GM21786 (cell line): ENCODE data around the gene CFAP210.
"Not testable (repeated sequence)": the region's sequence is repeated elsewhere in the genome, so short reads cannot be mapped to it uniquely, and the experiment has no call there.

Experiments
- ATAC-seq: cut with Tn5 transposase; IDR thresholded peaks from one replicate; pipeline ENCODE4 v1.9.1; 2021; ENCODE audit not compliant: unreplicated experiment

The CFAP210 gene

DNA sequence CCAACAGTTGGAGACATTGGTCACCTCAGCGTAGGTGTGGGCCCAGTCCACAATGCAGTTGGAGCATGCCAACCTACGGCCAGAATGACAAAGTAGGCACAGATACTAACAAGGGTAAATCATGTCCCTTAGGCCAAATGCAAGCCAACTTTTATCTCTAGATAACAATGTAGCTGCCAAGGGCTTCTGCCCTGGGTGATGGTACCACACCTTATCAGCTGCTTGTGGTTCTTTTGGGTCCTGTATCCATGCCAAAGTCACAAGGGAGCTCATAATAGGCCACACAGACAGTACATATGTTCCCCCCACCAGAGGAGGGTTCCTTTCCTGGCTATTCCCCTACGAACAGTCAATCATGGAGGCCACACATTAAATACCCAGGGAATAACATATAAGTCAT, 19.1 kb upstream of the CFAP210 start:
- no peak for ATAC-seq

DNA sequence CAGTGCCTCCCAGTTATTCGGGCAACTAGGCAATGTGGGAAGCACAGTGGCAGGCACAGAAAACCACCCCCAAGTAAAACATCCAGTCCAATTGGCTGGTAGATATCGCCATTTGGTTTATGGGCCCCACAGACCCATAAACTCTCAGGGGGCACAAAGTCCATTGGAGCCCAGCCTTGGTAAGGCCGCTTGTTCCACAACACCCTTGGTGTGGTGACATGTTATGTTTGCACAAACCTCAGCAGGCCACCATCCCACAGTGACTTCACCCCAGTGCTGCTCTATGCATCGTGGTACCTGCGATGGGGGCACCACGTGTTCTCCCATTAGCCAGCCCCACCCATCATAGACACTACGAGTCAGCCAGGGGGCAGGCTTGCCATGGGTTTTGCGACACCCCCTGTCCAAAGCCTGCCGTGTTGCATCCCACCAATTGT, 18.6 kb upstream of the CFAP210 start:
- no peak for ATAC-seq

DNA sequence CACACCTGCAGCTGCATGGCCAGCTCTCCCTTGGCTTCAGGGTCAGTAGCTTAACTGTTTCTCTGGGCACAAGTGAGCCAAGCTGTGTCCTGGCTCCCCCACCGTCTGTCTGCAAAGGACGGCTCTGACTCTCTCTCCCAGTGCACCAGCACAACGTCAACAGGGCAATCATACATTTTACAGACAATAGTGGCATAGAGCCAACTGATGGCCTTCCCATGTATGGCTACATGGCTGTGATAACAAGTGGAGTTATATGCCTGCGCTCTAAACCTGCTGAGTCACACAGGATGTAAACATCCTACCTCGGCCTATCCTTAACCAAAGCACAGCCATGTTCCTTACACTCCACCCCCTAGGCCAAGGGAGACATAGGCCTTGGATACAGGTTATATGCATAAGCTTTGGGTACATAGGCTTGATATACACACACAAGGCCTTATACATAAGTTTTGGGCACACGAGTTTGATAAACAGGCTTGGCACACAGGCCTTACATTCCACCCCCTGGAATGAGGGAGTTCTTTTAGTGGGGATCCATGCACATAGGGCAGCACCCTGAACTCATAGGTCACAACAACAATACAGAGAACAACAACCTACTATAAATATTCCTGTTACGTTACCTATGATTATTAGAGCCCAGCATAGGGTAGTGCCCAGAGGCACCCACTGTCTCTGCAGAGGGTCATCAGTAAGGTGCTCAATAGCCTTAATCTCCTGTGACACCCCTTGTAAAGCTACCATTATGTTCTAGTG, 17.7 kb upstream of the CFAP210 start:
- no peak for ATAC-seq

DNA sequence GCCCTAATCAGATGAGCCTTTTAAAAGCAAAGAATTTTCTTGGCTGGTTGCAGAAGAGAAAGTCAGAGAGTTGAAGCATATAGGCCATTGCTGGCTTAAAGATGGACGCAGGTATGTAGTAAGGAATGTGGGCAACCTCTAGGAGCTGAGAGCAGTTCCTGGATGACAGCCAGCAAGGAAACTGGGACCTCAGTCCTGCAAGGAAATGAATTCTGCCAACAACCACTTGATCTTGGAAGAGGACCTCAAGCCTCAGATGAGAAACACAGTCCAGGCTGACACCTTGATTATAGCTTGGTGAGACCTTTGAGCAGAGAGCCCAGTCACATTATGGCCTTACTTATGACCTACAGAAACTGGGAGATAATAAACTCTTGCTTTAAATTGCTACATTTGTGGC, 15.8 kb upstream of the CFAP210 start:
- ATAC-seq, result no peak

DNA sequence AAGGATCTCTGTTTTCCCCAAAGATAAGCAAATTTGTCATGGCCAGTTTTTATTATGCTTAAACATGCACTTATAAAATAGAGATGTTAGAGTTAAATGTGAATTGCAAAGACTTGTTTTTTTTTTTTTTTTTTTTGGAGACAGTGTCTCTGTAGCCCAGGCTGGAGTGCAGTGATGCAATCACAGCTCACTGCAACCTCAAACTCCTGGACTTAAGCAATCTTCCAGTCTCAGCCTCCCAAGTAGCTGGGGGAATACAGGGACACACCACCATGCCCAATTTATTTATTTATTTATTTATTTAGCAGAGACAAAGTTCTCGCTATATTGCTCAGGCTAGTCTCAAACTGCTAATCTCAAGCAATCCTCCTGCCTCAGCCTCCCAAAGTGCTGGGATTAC, 15.1 kb upstream of the CFAP210 start:
- no peak for ATAC-seq

DNA sequence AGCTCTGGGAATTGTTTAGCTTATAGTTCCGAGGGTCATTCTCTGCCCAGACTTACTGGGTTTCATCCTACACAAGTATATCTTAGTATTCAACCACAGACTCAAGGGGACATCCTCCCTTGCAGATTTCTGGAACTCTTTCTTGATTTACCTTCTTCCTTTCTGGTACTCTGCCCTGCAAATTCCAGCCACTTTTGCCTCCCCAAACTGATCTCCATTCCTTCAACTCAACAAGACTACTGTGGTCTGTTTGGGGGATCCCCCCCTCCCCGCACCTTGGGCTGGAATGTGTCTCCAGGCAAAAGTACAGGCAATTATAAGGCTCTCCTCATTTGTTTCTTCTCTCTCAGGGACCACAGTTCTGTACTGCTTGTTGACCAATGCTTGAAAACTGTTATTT, 13.4 kb upstream of the CFAP210 start:
- ATAC-seq, result no peak

DNA sequence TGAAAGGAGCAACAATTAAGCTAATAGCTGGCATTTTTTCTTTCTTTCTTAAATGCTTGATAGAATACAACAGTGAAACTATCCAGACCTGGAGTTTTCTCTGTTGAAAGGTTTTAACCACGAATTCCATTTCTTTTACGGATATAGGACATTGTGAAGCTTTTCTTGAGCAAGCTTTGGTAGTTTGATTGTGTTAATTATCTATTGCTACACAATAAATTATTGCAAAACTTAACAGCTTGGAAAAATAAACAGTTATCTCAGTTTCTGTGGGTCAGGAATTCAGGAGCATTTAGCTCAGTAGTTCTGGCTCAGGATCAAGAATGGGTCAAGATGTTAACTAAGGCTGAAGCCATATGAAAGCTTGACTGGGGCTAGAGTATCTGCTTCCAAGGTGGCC, 11.7 kb upstream of the CFAP210 start:
- no peak for ATAC-seq

DNA sequence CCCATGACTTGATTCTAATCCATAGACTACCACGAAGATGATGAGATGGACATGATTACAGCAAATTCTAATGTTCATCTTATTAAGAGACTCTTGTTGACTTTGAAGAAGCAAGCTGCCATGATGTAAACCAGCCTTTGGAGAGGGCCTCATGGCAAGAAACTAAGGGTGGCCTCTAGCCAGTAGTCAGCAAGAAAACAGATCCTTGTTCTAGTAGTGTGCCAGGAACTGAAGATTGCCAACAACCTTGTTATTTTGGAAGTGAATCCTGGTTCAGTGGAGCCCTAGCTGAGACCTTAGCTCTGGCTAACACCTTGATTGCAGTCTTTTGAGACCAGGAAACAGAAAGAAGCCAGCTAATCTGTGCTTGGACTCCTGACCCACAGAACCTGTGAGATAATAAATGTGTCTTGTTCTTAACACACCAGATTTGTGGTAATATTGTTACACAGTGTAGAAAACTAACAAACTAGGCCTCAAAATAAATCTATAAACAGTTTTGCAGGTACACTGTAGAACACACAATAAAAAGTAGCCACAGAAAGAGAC, 10.0 kb upstream of the CFAP210 start:
- ATAC-seq, result no peak

DNA sequence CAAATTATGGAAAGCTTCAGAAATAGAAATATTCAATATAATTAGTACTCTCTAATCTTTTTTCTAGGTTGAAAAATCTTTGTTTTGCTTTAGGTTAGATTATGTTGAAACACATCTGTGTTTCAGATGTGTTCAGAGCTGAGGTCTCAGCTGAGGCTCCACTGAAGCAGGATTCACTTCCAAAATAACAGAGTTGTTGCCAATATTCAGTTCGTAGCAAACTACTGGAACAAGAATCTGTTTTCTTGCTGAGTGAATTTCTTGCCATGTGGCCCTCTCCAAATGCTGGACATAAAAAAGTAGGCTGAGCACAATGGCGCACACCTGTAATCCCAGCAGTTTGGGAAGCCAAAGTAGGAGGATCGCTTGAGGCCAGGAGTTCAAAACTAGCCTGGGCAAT, 8.8 kb upstream of the CFAP210 start:
- ATAC-seq, result no peak

DNA sequence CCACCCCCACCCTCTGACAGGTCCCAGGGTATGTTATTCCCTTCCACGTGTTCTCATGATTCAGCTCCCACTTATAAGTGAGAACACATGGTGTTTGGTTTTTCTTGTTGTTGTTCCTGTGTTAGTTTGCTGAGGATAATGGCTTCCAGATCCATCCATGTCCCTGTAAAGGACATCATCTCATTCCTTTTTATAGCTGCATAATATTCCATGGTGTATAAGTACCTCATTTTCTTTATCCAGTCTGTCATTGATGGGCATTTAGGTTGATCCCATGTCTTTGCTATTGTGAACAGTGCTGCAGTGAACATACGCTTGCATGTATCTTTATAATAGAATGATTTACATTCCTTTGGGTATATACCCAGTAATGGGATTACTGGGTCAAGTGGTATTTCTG, 5.0 kb upstream of the CFAP210 start:
- ATAC-seq, result not testable (repeated sequence)

DNA sequence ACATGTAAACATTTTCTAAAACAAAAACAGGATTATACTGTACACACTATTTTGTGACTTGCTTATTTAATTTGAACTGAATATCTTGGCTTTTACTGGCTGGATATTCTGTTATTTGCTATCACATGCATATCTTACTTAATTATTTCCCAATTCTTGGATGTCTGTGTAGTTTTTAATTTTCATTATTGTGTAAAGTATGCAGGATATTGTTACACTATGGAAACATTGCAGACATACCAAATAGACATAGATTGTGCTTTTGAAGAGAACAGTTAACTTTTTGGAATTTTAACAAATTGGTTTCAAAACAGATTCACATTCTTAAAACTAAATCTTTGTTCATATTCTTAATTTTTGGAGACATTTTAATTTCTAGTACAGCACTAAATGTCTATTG, 2.2 kb upstream of the CFAP210 start:
- ATAC-seq, result no peak

DNA sequence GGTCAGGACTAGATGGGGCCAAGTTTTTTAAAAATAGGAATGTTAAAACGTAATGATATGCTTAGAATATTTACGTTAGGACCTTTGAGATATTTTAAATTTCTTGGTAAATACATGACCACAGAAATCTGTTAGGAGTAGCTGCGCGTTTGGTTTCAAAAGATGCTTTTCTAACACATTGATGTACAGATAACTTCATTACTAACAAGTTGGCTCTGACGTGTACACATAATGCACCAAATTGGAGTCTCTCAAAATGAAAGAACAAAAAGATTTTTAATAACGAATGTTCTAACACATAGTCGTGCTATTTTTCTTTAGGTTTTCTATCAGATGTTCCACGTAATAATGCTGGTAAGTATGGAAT, 672 bp upstream of the CFAP210 start:
- no peak for ATAC-seq

DNA sequence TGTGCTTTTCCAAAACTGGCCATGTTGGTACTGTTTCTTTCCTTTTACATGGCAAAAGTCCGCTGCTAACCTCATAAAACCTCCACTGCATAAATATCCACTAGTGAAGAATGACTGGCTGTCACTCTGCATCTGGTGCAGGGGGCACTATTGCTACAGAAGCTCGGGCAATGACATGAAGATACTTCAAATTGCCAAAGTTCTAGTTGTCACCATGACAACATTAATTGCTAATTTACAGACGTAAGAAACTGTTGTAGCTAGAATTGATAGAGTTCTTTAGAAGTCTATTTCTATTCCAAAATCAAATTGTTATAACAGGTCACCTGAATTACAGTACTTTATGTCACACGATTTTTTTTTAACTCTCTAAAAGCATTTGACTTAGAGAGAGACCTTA, 845 bp downstream of the CFAP210 start:
- no peak for ATAC-seq

DNA sequence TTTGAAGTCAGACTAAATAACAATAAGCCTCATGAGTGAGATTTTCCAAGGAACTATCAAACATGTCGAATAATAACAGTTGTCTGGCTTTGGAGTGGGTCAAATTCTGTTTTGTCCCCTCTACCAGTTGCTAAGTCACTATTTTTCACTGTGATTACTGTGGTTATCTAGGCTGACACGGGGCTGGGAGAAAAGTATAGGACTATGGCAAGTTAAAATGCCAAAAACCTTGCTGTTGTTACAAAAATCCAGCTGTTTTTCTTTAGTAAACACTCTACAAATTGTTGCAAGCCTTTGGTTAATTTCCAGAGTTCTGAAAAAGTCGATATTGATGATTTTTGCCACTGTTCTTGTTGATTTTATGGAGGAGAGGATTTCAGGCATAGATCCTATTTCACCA, 1.5 kb downstream of the CFAP210 start:
- no peak for ATAC-seq

DNA sequence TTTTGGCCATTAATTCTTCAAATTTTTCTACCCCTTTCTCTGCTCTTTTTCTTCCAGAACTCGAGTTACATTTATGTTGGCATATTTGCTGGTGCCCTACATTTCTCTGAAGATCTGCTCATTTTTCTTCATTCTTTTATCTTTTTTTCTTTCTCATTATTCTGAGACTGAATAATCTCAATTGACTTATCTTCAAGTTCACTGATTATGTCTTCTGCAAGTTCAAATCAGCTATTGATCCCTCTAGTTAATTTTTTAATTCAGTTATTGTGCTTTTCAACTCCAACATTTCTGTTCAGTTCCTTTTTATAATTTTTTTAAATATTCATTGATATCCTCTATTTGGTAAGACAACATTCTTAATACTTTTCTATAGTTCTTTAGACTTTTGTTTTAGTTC, 3.2 kb downstream of the CFAP210 start:
- no peak for ATAC-seq

DNA sequence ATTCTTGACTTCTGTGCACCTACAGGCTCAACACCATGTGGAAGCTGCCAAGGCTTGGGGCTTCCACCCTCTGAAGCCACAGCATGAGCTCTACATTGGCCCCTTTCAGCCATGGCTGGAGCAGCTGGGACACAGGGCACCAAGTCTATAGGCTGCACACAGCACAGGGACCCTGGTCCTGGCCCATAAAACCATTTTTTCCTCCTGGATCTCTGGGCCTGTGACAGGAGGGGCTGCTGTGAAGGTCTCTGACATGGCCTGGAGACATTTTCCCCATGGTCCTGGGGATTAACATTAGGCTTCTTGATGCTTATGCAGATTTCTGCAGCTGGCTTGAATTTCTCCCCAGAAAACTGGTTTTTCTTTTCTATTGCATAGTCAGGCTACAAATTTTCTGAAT, 6.3 kb downstream of the CFAP210 start:
- ATAC-seq, result not testable (repeated sequence)

DNA sequence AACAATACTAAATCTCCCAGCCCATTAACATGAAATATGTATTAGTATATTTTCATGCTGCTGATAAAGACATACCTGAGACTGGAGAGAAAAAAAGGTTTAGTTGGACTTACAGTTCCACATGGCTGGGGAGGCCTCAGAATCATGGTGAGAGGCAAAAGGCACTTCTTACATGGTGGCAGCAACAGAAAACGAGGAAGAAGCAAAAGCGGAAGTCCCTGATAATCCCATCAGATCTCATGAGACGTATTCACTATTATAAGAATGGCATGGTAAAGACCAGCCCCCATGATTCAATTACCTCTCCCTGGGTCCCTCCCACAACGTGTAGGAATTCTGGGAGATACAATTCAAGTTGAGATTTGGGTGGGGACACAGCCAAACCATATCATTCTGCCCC, 7.4 kb downstream of the CFAP210 start:
- ATAC-seq, result not testable (repeated sequence)

DNA sequence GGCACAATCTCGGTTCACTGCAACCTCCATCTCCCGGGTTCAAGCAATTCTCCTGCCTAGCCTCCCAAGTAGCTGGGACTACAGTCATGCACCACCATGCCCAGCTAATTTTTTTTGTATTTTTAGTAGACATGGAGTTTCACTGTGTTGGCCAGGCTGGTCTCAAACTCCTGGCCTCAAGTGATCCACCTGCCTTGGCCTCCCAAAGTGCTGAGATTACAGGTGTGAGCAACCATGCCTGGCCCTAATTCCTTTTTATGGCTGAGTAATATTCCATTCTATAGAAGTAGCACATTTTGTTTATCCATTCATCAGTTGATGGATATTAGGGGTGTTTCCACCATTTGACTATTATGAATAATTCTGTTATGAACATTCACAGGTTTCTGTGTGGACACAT, 9.5 kb downstream of the CFAP210 start:
- not testable (repeated sequence) for ATAC-seq

DNA sequence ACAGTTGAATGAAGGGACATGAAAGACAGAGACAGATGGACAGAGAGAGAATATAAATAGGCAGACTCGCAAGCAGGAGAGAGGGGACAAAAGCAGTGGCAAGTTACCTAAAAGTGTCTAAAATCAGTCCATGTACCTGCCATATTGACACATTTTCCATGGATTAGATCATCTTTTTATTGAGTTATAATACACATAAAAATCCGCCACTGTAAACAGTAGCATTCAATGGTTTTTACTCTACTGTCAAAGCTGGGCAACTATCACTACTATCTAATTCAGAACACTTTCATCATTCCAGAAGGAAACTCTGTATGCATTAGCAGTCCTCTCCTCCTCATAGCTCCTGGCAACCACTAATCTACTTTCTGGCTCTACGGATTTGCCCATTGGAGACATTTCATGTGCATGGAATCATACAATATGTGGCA, 10.1 kb downstream of the CFAP210 start:
- no peak for ATAC-seq

DNA sequence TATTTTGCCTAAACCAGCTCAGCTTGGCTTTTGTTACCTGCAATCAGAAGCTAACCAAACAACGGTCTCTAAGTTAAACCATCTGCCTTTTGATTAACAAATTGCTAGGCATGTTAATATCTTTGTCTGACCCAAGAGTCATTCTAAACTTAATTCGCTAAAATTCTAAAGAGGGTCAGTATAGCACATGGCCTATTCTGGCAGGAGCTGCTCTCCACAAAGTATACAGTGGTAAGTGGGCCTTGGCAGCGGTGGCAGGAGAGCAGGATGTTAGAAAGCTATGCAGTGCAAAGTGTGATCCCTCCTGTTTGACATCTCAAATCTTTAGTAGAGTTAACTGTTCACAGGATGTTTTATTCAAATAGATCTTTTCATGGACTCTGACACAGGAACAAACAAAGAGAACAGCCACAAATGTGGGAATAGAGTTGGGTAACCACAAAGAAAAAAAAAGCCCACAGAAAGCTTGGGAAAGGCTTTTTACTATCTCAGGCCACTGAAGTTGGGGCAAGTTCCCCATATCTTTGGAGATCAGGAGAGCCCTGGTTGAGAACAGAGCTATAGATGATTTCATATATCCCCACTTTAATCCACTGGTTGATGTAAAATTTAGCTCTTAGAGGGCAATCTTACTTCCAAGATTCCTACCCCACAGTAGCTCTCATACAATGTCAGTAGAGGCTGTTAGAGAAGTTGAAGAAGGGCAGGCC, 10.6 kb downstream of the CFAP210 start:
- no peak for ATAC-seq

DNA sequence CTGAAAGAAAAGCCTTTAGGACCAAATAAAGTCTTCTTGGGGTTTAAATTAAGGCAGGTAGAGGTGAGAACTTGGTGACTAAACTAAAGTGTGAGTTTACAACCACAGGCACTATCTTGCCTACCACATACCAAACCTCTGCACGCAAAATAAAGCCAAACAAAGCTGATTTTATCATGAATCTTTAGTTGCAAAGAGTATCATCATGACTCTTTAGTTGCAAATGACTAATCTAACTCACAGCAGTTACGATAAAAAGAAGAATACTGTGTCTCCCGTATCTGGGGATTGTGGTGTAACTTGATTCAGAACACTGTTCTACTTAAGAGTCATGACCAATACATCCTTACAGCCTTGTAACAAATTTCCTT, 11.2 kb downstream of the CFAP210 start:
- ATAC-seq, result no peak

DNA sequence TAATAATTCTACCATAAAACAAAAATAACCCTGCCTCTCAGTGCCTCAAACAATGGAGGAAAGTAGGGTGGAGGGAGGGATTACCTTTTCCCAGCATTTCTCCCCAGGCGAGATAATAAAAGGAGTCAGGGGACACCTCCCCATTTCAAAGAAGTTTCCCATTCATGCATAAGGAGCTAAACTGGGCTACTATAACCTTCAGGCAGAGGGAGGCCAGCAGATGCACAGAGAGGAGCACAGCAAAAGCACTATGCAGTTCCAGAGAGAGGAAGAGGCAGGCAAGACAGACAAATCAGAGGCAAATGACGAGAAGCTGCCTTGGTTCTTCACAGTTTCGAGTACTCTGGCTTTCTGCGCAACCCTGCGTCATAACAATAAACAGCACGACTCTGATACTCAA, 17.4 kb downstream of the CFAP210 start:
- no peak for ATAC-seq
